ENCODE results near the gene PRICKLE2. TPM values are rescaled to one million over a fixed set of nuclear protein-coding genes. Genes with fewer than 3 reads are reported as not detected.

PRICKLE2 gene
- total RNA-seq, 1 experiment from 2014 or later = 3.2 TPM

DNA sequence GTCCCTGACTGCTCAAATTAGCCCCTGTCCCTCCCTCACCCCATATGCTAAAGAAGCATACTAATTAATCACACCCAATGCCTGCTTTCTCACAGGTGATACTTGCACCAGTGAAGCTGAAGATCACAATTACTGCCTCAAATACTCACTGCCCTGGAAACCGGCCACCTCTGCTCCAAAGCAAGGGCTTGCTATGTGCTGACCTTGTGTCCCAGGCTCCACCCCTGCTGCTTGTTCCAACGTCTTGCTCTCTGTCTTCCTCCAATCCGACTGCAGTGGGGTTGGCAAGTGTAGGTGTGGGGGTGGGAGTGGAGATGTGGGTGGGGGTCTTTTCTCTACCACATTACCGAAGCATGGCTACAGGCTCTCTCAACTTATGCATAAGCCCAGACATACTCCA is 146.3 kb downstream of the PRICKLE2 start:
- Histone ChIP-seq H2BK5ac (ENCODE audit: insufficient read length, low read length) (no peak overlapping the region), H2BK15ac (ENCODE audit: low read depth, low read length) (no peak overlapping the region), H3K23ac (ENCODE audit: insufficient read length, low read depth, low read length) (no peak overlapping the region), H2AK5ac (ENCODE audit: insufficient read length, low read length) (no peak overlapping the region), H2AFZ (ENCODE audit: low read length) (no peak overlapping the region), H3K4me1 (ENCODE audit: insufficient read depth, low read length) (peaks cover 3% of the 10 kb centered on the region; the same call in 1 of the 2 replicates), H3T11ph (ENCODE audit: low read length) (no peak overlapping the region), H3K4ac (ENCODE audit: low read depth, low read length) (no peak overlapping the region), H3K9me3 (ENCODE audit: control insufficient read depth, low read depth, low read length) (no peaks in the 10 kb centered on the region), H3K14ac (ENCODE audit: insufficient read depth, low read length) (no peak overlapping the region; the same call in 1 of the 2 replicates), H2BK120ac (ENCODE audit: low read depth, low read length, poor library complexity, severe bottlenecking) (no peak overlapping the region), H3K56ac (ENCODE audit: insufficient read length, low read depth, low read length) (no peak overlapping the region), H2BK20ac (ENCODE audit: low read depth, low read length, poor library complexity, severe bottlenecking) (no peak overlapping the region), H3K4me2 (ENCODE audit: insufficient read depth, insufficient read length, low read length) (no peak overlapping the region), H2BK12ac (ENCODE audit: insufficient read length, low read depth, low read length) (no peak overlapping the region), H4K8ac (replicated peaks; ENCODE audit: insufficient read length, low read depth, low read length) (no peak overlapping the region), H3K79me2 (ENCODE audit: insufficient read depth, low read length) (no peaks in the 10 kb centered on the region), H3K79me1 (ENCODE audit: insufficient read depth, low read depth, low read length, poor library complexity, severe bottlenecking) (no peaks in the 10 kb centered on the region), H3K18ac (ENCODE audit: insufficient read length, low read depth, low read length) (no peak overlapping the region), H3K27ac (ENCODE audit: insufficient read length, low read depth, low read length) (no peak overlapping the region), H3K23me2 (ENCODE audit: insufficient read length, low read depth, low read length, poor library complexity, severe bottlenecking) (no peaks in the 10 kb centered on the region), H3K27me3 (ENCODE audit: insufficient read depth, low read length) (no peaks in the 10 kb centered on the region), H4K5ac (ENCODE audit: insufficient read length, low read depth, low read length) (no peak overlapping the region), H4K20me1 (ENCODE audit: control insufficient read depth, insufficient read depth, insufficient read length) (no peaks in the 10 kb centered on the region), H4K91ac (ENCODE audit: insufficient read length, low read depth, low read length) (no peak overlapping the region), H3K9ac (ENCODE audit: extremely low read depth, insufficient read length, low read length) (no peak overlapping the region)
- TF ChIP-seq, protein P1, sequence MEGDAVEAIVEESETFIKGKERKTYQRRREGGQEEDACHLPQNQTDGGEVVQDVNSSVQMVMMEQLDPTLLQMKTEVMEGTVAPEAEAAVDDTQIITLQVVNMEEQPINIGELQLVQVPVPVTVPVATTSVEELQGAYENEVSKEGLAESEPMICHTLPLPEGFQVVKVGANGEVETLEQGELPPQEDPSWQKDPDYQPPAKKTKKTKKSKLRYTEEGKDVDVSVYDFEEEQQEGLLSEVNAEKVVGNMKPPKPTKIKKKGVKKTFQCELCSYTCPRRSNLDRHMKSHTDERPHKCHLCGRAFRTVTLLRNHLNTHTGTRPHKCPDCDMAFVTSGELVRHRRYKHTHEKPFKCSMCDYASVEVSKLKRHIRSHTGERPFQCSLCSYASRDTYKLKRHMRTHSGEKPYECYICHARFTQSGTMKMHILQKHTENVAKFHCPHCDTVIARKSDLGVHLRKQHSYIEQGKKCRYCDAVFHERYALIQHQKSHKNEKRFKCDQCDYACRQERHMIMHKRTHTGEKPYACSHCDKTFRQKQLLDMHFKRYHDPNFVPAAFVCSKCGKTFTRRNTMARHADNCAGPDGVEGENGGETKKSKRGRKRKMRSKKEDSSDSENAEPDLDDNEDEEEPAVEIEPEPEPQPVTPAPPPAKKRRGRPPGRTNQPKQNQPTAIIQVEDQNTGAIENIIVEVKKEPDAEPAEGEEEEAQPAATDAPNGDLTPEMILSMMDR (conservative IDR thresholded peaks at IDR 0.05) = no peak
- Mint-ChIP-seq H3K4me1 (peaks cover 9 to 13% of the 10 kb centered on the region in 2 experiments), H3K27ac (no peak overlapping the region), H3K9me3 (no peaks in the 10 kb centered on the region; a peak in 1 of 5 replicates), H3K36me3 (ENCODE audit: insufficient read depth in 1 of 3, low read depth in 3 of 3) (peaks cover 0 to 4% (median 0%) of the 10 kb centered on the region in 3 experiments; a peak in 1 of 7 replicates), H3K27me3 (ENCODE audit: low read depth) (no peaks in the 10 kb centered on the region; the same call in 1 of the 2 replicates), H3K4me3 (no peak overlapping the region)
- DNase-seq = no peak
- WGBS (ENCODE audit: extremely low coverage, insufficient read length, low lambda C conversion rate) = no CpG with 5 or more reads among the region's 4 CpGs
